Measurements from ENCODE around the gene SEMA4G. TPM values are rescaled to one million over a fixed set of nuclear protein-coding genes. Genes with fewer than 3 reads are reported as not detected.
A peak's percentile ranks its signal among the peaks of the same experiment; 100 is the strongest.

Gene SEMA4G
- total and polyA plus RNA-seq, 4 donors = 1.5 to 7.5 (median 3.2) TPM

DNA sequence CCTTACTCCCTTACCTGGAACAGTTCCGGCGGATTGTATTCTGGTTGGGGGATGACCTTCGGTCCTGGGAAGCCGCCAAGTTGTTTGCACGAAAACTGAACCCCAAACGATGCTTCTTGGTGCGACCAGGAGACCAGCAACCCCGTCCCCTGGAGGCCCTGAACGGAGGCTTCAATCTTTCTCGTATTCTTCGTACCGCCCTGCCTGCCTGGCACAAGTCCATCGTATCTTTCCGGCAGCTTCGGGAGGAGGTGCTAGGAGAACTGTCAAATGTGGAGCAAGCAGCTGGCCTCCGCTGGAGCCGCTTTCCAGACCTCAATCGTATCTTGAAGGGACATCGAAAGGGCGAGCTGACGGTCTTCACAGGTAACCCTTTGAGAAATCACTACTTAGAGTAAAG, 19.8 kb downstream of the SEMA4G start:
- no peaks in the 10 kb centered on the region for H3K36me3 ChIP-seq (ENCODE audit: control insufficient read depth in 1 of 2, insufficient read depth in 2 of 2, low read length in 1 of 2)
- peak in 1 of 2 donors; percentile 46 for DNase-seq
- H3K4me1 ChIP-seq (ENCODE audit: control insufficient read depth in 1 of 2, insufficient read depth in 2 of 2, low read length in 2 of 2) = peaks cover 0 to 8% of the 10 kb centered on the region in 2 donors

GRCh38 chr10:100993986-100994708, 24.8 kb downstream of the SEMA4G start:
- Histone ChIP-seq H3K4me3 (ENCODE audit: low read length in 2 of 2) (no peak overlapping the region), H3K27me3 (ENCODE audit: control insufficient read depth in 1 of 2, insufficient read depth in 2 of 2, low read length in 1 of 2) (no peaks in the 10 kb centered on the region), H3K27ac (ENCODE audit: low read depth in 1 of 2, low read length in 2 of 2) (no peak overlapping the region), H3K9me3 (ENCODE audit: control insufficient read depth, low read length) (no peaks in the 10 kb centered on the region), H3K36me3 (ENCODE audit: control insufficient read depth in 1 of 2, insufficient read depth in 2 of 2, low read length in 1 of 2) (no peaks in the 10 kb centered on the region), H3K4me1 (ENCODE audit: control insufficient read depth in 1 of 2, insufficient read depth in 2 of 2, low read length in 2 of 2) (no peaks in the 10 kb centered on the region)
- WGBS, 2 donors = 40% methylated on average over 10 of the region's 10 CpGs
- peak in 1 of 2 donors; percentile 36 for DNase-seq
- intact Hi-C loops (cut with DNase I) = loop anchor here in 1 of 2 donors (1.0 kb wide), 1 partner anchor 20 kb away; no protein-coding TSS in a partner anchor
- ATAC-seq (ENCODE audit: low FRiP score) = no peak

More for the DNA sequence above, 19.8 kb downstream of the SEMA4G start:
- Histone ChIP-seq H3K27me3 (ENCODE audit: control insufficient read depth in 1 of 2, insufficient read depth in 2 of 2, low read length in 1 of 2) (no peaks in the 10 kb centered on the region), H3K27ac (ENCODE audit: low read depth in 1 of 2, low read length in 2 of 2) (no peak overlapping the region), H3K4me3 (ENCODE audit: low read length in 2 of 2) (no peak overlapping the region), H3K9me3 (ENCODE audit: control insufficient read depth, low read length) (no peaks in the 10 kb centered on the region)
- intact Hi-C loops (cut with DNase I) = no loop called here
- no peak for ATAC-seq (ENCODE audit: low FRiP score)
- 88 to 90% methylated on average over 21 of the region's 21 CpGs for WGBS, 2 donors

DNA sequence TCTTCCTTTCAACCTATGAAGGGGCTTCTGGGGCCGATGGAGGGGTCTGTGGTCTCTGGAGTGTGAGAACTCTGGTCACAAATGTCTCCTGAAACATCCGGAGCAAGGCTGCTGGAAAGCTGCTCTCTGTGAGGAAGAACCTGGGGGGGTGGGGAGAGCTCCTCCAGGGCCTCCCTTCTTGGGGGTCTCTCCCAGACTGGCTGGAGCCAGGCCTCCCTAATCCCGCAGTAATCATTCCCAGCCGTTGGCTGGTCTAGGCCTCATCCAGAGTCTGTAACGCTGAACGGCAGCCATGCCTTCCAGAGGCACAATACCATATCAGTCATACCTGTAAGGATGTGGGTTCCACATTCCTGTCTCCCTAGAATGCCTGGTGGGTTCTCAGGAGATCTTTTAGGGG, 25.9 kb downstream of the SEMA4G start:
- no peak for ATAC-seq (ENCODE audit: low FRiP score)
- Histone ChIP-seq H3K9me3 (ENCODE audit: control insufficient read depth, low read length) (no peaks in the 10 kb centered on the region), H3K4me3 (ENCODE audit: low read length in 2 of 2) (no peak overlapping the region), H3K36me3 (ENCODE audit: control insufficient read depth in 1 of 2, insufficient read depth in 2 of 2, low read length in 1 of 2) (no peaks in the 10 kb centered on the region), H3K4me1 (ENCODE audit: control insufficient read depth in 1 of 2, insufficient read depth in 2 of 2, low read length in 2 of 2) (no peaks in the 10 kb centered on the region), H3K27ac (ENCODE audit: low read depth in 1 of 2, low read length in 2 of 2) (no peak overlapping the region), H3K27me3 (ENCODE audit: control insufficient read depth in 1 of 2, insufficient read depth in 2 of 2, low read length in 1 of 2) (no peaks in the 10 kb centered on the region)
- intact Hi-C loops (cut with DNase I) = loop anchor here in 1 of 2 donors (5.0 kb wide), 2 partner anchors 37 to 72 kb away; partner anchors contain the start of genes PDZD7 and SFXN3
- WGBS, 2 donors = 56 to 58% methylated on average over 6 of the region's 6 CpGs
- DNase-seq = no peak

DNA sequence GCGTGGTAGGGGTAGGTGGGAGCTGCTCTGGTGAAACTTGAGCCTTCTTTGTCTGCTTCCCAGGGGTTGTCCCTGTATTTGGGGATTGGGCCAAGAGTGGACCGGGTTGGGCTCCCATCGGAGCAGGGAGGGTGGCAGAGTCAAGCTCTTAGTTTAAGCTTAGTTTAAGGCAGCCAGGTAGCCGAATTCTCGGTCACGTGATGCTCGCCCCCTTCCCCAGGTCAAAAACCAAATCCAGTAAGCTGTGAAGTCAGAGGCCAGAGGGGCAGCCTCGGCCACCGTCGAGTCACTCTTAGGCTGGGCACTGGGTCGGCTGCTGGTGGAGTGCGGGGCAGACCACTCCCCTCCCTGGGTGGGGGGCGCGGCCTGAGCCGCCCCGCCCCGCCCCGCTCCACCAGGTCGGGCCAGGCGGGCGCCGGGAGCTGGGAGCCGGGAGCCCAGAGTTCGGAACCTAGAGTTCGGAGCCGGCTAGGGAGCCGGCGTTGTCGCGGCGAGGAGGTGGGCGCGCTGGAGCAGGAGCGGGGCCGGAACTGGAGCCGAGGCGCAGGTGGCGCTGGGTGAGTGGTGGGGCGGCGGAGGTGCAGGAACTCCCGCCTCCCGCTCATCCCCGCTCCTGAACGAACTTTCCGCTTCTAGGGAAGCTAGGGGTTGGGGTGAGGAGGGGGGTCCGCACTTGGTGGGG, 27.5 kb downstream of the SEMA4G start:
- DNase-seq (no peak), ATAC-seq (ENCODE audit: low FRiP score) (no peak)
- Histone ChIP-seq H3K9me3 (ENCODE audit: control insufficient read depth, low read length) (no peaks in the 10 kb centered on the region), H3K4me1 (ENCODE audit: control insufficient read depth in 1 of 2, insufficient read depth in 2 of 2, low read length in 2 of 2) (no peaks in the 10 kb centered on the region), H3K4me3 (ENCODE audit: low read length in 2 of 2) (peak overlapping the region; percentile 46 to 69), H3K27me3 (ENCODE audit: control insufficient read depth in 1 of 2, insufficient read depth in 2 of 2, low read length in 1 of 2) (no peaks in the 10 kb centered on the region), H3K27ac (ENCODE audit: low read depth in 1 of 2, low read length in 2 of 2) (peak overlapping the region in 1 of 2 donors; percentile 55), H3K36me3 (ENCODE audit: control insufficient read depth in 1 of 2, insufficient read depth in 2 of 2, low read length in 1 of 2) (no peaks in the 10 kb centered on the region)
- WGBS, 2 donors = 3% methylated on average over 40 to 46 of the region's 46 CpGs
- intact Hi-C loops (cut with DNase I) = loop anchor here in 1 of 2 donors (5.0 kb wide), 2 partner anchors 35 to 70 kb away; partner anchors contain the start of genes PDZD7 and SFXN3

DNA sequence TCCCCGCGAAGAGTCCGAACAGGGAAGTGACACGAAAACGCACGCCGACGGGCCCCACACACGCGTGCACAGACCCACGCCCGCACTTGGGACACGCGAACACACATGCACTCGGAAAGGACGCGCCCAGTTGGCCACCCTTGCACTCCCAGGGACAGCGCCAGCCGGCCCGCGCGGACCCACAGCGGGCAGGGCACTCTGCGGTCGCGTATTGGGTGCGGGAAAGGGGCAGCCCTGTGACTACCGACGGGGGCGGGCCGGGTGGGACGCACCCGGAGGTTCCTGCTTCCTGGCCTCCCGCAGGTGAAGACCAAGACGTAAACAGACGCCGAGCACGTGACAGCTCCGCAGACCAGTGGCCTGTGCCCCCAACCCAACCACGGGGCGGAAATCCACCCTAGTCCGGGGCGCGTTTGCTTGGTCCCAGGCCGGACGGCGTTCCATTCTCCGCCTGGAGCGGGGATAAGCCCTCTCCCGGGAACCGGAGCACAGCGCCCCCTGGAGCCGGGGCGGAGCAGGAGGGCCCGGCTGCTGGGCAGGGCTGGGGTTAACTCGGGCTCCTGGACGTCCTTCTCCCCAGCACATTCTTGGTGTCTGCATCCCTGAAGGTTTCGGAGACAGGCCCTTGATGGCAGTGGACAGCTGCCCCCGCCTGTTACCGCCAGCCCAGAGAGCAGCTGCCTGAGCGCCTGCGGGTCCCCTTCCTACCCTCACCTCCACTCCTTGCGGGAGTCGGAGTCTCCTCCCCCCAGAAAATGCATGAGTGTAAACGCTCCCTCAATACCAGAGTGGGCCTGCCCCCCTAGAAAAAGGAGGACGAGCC, 28.3 kb downstream of the SEMA4G start:
- WGBS, 2 donors = 0% methylated on average over 56 to 66 of the region's 66 CpGs
- no peaks in the 10 kb centered on the region for H3K9me3 ChIP-seq (ENCODE audit: control insufficient read depth, low read length)
- peak overlapping the region; percentile 46 to 69 for H3K4me3 ChIP-seq (ENCODE audit: low read length in 2 of 2)
- no peaks in the 10 kb centered on the region for H3K36me3 ChIP-seq (ENCODE audit: control insufficient read depth in 1 of 2, insufficient read depth in 2 of 2, low read length in 1 of 2)
- H3K27ac ChIP-seq (ENCODE audit: low read depth in 1 of 2, low read length in 2 of 2) = peak overlapping the region; percentile 30 to 68
- DNase-seq = peak; percentile 91 to 94
- intact Hi-C loops (cut with DNase I) = loop anchor here (2.0 to 5.0 kb wide), 3 partner anchors 15 to 70 kb away; partner anchors contain the start of genes PDZD7 (in 1 of the 2) and SFXN3 (in 1 of the 2)
- peak; percentile 73 for ATAC-seq (ENCODE audit: low FRiP score)
- no peaks in the 10 kb centered on the region for H3K4me1 ChIP-seq (ENCODE audit: control insufficient read depth in 1 of 2, insufficient read depth in 2 of 2, low read length in 2 of 2)
- H3K27me3 ChIP-seq (ENCODE audit: control insufficient read depth in 1 of 2, insufficient read depth in 2 of 2, low read length in 1 of 2) = no peaks in the 10 kb centered on the region

- Histone ChIP-seq H3K36me3 (ENCODE audit: control insufficient read depth in 1 of 2, insufficient read depth in 2 of 2, low read length in 1 of 2) (no peaks in the 10 kb centered on the region), H3K4me3 (ENCODE audit: low read length in 2 of 2) (peak overlapping the region; percentile 46 to 69), H3K4me1 (ENCODE audit: control insufficient read depth in 1 of 2, insufficient read depth in 2 of 2, low read length in 2 of 2) (no peaks in the 10 kb centered on the region), H3K9me3 (ENCODE audit: control insufficient read depth, low read length) (no peaks in the 10 kb centered on the region), H3K27me3 (ENCODE audit: control insufficient read depth in 1 of 2, insufficient read depth in 2 of 2, low read length in 1 of 2) (no peaks in the 10 kb centered on the region), H3K27ac (ENCODE audit: low read depth in 1 of 2, low read length in 2 of 2) (peak overlapping the region; percentile 30 to 99)
- ATAC-seq (ENCODE audit: low FRiP score) = peak; percentile 66
- 0 to 1% methylated on average over 25 of the region's 25 CpGs for WGBS, 2 donors
- intact Hi-C loops (cut with DNase I) = loop anchor here (2.0 to 5.0 kb wide), 3 partner anchors 14 to 69 kb away; partner anchors contain the start of genes PDZD7 (in 1 of the 2) and SFXN3 (in 1 of the 2)
- DNase-seq = peak; percentile 92
These were observed 29.1 kb downstream of the SEMA4G start for GRCh38 chr10:100998183-100998990.

- no peaks in the 10 kb centered on the region for H3K27me3 ChIP-seq (ENCODE audit: control insufficient read depth in 1 of 2, insufficient read depth in 2 of 2, low read length in 1 of 2)
- no peaks in the 10 kb centered on the region for H3K9me3 ChIP-seq (ENCODE audit: control insufficient read depth, low read length)
- WGBS, 2 donors = 0% methylated on average over 57 to 83 of the region's 83 CpGs
- intact Hi-C loops (cut with DNase I) = loop anchor here (2.0 to 5.0 kb wide), 3 partner anchors 14 to 68 kb away; partner anchors contain the start of genes PDZD7 (in 1 of the 2) and SFXN3 (in 1 of the 2)
- H3K27ac ChIP-seq (ENCODE audit: low read depth in 1 of 2, low read length in 2 of 2) = peak overlapping the region; percentile 85 to 99
- peak overlapping the region; percentile 69 for H3K4me3 ChIP-seq (ENCODE audit: low read length in 2 of 2)
- H3K4me1 ChIP-seq (ENCODE audit: control insufficient read depth in 1 of 2, insufficient read depth in 2 of 2, low read length in 2 of 2) = no peaks in the 10 kb centered on the region
- H3K36me3 ChIP-seq (ENCODE audit: control insufficient read depth in 1 of 2, insufficient read depth in 2 of 2, low read length in 1 of 2) = peaks cover 0 to 2% of the 10 kb centered on the region in 2 donors
- peak; percentile 91 to 95 for DNase-seq
- ATAC-seq (ENCODE audit: low FRiP score) = peak; percentile 90
These were observed 29.9 kb downstream of the SEMA4G start for GRCh38 chr10:100998991-100999741.
